AG09309 (cell line): ENCODE measurements around the gene HSD11B2.
A peak's percentile ranks its signal among the peaks of the same experiment; 100 is the strongest.
"Not testable (repeated sequence)": the region's sequence is repeated elsewhere in the genome, so short reads cannot be mapped to it uniquely, and the experiment has no call there.

Experiments
- DNase-seq: peaks from one replicate; pipeline ENCODE4 v3.0.0-alpha.2; 2010; ENCODE audit warnings: low read depth
- H3K4me3 ChIP-seq: 2 replicates; pipeline ENCODE4 v1.5.1; 2011; ENCODE audit warnings: mild to moderate bottlenecking, low read depth, low read length, moderate library complexity; ENCODE audit not compliant: control insufficient read depth
- TF ChIP-seq, protein P1 (sequence below): IDR thresholded peaks from 2 replicates; pipeline ENCODE4 v1.5.1; 2011; ENCODE audit warnings: mild to moderate bottlenecking, low read depth, low read length, inconsistent platforms; ENCODE audit not compliant: insufficient read depth, control insufficient read depth; ENCODE audit errors: missing control alignments

HSD11B2 gene

DNA sequence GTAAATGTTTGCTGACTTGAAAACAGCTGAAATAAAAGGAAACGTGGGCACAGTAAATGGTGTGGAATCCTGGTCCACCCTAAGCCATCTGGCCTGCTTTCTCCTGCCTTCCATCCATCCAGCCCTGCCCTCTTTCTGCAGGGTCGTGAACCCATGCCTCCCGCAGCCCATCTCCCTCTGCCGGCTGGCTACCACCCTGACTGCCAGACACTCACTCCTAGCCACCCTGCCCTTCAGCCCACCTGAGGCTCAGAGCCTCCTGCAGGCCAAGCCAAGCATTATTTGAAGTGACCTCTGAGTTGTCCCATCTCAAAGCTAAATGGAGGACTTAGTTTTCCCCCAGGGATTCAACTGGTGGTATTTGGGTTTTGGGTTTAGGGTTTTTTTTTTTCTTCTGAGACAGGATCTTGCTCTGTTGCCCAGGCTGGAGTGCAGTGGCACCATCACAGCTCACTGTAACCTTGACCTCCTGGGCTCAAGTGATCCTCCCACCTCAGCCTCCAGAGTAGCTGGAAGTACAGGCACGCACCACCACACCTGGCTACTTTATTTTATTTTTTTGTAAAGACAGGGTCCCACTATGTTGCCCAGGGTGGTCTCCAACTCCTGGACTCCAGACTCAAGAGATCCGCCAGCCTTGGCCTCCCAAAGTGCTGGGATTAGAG lies 23.0 kb upstream of the HSD11B2 start:
- H3K4me3 ChIP-seq: no peak overlapping the region
- no peak for DNase-seq
- TF ChIP-seq, protein P1, sequence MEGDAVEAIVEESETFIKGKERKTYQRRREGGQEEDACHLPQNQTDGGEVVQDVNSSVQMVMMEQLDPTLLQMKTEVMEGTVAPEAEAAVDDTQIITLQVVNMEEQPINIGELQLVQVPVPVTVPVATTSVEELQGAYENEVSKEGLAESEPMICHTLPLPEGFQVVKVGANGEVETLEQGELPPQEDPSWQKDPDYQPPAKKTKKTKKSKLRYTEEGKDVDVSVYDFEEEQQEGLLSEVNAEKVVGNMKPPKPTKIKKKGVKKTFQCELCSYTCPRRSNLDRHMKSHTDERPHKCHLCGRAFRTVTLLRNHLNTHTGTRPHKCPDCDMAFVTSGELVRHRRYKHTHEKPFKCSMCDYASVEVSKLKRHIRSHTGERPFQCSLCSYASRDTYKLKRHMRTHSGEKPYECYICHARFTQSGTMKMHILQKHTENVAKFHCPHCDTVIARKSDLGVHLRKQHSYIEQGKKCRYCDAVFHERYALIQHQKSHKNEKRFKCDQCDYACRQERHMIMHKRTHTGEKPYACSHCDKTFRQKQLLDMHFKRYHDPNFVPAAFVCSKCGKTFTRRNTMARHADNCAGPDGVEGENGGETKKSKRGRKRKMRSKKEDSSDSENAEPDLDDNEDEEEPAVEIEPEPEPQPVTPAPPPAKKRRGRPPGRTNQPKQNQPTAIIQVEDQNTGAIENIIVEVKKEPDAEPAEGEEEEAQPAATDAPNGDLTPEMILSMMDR: peak; percentile 18

DNA sequence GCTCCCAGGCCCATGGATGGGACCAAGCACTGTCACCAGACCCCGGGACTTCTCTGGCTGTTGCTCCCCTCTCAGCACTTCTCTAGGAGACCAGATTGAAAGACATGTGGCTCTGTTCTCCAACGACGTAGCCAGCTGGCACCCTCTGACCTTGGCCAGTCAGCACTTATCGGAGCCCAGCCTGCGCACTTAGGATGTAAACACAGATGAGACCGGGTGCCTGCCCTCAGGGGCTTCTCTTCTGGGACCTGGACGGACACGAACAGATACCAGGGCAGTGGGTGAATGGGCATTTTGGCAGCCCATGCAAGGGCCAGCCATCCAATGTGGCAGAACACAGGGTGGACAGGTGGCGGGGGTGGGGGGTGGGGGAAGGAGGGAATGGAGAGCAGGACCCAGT lies 21.3 kb upstream of the HSD11B2 start:
- DNase-seq: no peak
- TF ChIP-seq, protein P1: no peak
- no peak overlapping the region for H3K4me3 ChIP-seq

DNA sequence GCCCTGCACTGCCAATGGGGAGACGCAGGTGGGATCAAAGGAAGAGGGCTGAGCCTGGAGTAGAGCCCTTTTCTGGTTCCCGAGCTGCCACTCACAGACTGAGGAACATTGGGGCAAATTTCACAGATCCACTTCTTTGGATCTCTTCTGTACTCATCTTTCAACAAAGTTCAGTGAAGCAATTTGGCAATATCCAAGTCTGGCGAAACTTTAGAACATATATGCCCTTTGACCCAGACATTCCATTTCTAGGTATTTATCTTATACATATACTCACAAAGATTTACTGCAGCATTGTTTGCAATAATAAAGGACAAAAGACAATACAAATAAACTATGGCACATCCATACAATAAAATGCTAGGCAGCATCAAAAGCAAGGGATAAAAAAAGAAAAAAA lies 19.6 kb upstream of the HSD11B2 start:
- no peak overlapping the region for H3K4me3 ChIP-seq
- DNase-seq: no peak
- TF ChIP-seq, protein P1: no peak

DNA sequence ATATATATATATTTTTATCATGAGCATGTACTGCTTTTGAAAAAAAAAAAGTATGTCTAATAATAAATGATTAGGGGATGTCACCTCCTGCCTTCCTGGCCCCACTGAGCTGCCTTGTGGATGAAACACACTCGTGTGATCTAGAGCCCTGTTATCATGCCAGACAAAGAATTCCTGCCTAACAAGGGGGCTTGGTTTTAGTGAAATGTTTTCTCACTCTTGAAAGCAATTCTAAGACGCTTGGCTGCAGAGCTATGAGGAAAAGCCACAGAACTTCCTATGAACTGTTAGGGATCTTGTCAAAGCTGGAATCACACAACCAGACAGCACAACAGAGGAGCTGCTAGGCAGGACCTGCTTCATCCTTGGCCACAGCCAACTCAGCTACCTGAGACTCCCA lies 18.6 kb upstream of the HSD11B2 start:
- no peak overlapping the region for H3K4me3 ChIP-seq

DNA sequence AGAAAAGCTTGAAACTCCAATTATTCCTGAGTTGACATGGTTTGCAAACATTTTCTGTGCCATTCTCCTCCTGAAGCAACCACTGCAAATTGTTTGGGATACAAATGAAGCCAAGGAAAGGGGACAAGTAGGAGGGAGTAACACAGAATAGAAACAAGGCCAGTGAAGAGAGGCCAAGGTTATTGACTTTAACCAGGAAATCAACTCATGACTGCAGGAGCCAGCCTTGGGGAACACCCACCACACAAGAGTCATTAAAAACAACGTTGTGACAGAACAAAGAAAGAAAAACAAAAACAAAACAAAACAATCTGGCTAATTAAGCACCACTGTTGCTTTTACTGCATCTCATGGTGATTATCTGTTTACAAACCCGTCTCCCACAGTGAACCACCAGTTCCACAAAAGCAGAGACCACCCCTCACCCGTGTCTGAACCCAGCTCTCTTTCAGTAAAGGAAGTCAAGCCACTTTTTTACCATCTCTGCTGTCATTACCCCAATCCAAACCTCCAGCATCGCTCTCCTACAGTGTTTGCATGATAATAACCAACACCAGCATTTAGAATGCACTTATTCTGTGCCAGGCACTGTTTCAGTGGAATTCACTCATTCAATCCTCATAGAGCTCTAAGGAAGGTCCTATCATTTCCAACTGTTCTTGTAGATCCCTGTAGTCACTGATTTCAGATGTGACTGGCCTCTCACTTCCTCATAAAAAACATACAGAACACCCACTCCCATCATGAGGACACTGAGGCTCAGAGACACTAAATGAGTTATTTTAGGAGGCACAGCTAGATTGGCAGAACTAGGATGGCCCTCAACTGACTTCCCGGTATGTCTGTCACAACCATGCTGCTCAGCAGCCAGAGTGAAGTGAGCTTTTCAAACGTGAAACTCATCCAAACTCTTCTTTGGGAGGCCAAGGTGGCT lies 16.7 kb upstream of the HSD11B2 start:
- no peak overlapping the region for H3K4me3 ChIP-seq
- DNase-seq: no peak
- TF ChIP-seq, protein P1: no peak

More for the DNA sequence above, 18.6 kb upstream of the HSD11B2 start:
- TF ChIP-seq, protein P1: no peak
- no peak for DNase-seq

DNA sequence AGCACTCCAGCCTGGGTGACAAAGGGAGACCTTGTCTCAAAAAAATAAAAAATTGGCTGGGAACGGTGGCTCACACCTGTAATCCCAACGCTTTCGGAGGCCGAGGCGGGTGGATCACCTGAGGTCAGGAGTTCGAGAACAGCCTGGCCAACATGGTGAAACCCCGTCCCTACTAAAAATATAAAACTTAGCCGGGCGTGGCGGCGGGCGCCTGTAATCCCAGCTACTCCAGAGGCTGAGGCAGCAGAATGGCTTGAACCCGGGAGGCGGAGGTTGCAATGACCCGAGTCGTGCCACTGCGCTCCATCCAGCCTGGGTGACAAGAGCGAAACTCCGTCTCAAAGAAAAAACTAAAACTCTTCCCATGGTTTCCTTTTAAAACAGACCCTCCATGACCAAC lies 15.5 kb upstream of the HSD11B2 start:
- not testable (repeated sequence) for DNase-seq
- peak overlapping the region; percentile 50 for H3K4me3 ChIP-seq
